GM21360 (cell line): ENCODE data around the gene BCOR.

Experiments
- ATAC-seq: cut with Tn5 transposase; IDR thresholded peaks from one replicate; pipeline ENCODE4 v1.9.1; 2021; ENCODE audit warnings: mild to moderate bottlenecking, moderate library complexity; ENCODE audit not compliant: unreplicated experiment

Gene BCOR

DNA sequence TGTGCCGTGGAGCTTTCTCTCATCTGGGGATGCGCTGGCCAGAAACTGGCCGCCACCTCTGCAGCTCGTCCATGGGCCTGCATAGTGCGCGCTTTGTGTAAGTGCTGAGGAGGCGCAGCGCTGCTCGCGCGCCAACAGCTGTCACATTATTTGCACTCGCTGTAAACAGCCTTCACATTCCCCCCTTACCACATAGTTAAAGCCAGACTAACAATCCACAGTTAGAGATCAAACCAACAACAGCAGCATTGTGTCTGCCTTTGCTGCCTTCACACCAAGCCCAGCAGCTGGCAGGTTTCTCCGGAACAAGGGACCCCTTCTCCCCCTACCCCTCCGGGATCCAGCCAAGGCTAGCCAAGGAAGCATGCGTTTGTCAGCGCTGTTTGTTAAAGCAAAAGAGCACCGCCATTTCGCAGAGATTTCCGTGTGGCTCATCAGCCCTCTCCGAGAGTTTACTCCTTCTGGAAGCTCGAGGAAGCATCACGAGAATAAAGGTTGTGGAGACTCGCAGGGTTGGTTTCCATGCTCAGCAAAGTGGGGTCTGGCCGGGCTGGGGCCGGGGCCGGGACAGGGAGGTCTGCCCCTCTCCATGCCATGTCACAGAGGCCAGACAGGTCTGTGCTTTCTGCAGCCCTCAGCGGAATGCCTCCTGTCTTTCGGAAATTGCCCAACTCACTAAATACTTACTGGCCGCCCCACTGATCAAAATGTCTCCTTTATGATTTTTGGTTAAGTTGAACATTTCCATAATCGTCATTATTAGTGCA is 11.0 kb downstream of the BCOR start:
- no peak for ATAC-seq

DNA sequence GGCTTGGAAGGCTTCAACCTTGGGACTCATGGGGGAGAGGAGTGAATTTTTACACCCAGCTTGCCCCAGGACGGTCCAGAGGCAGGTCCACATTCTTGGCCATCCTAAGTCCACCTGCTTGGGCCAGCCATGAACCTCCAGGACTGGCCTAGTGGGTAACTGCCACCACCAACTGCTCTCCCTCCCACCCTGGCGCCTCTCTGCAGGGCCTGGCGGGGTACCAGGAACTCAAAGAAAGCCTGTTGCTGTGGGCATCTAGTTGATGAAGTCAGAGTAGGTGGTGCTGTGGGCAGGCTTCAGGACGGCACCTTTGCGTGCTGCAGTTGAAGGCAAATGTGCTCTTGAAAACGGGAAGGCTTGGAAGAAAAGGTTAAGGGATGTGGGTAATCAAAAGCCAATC is 12.0 kb downstream of the BCOR start:
- no peak for ATAC-seq

DNA sequence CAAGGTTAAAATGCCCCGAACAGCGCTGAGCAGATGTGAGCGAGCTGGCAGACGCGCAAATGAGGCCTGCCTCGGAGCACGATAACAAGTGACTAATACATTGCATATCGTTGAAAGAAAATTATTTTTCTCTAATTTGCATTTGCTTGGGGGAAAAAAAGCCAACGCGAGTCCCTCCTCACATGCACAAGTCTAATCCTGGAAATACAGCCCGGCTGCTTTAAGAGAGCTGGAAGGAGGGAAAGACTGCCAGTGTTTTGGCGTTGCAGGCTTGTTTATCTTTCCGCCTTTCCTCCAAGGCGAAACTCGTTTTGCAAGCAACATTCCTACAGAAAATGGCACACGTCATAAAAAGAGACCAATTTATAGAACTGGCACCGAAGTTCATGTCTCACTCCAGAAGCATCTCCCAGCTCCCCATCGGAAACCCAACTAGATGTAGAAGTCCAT is 12.6 kb downstream of the BCOR start:
- ATAC-seq: no peak

DNA sequence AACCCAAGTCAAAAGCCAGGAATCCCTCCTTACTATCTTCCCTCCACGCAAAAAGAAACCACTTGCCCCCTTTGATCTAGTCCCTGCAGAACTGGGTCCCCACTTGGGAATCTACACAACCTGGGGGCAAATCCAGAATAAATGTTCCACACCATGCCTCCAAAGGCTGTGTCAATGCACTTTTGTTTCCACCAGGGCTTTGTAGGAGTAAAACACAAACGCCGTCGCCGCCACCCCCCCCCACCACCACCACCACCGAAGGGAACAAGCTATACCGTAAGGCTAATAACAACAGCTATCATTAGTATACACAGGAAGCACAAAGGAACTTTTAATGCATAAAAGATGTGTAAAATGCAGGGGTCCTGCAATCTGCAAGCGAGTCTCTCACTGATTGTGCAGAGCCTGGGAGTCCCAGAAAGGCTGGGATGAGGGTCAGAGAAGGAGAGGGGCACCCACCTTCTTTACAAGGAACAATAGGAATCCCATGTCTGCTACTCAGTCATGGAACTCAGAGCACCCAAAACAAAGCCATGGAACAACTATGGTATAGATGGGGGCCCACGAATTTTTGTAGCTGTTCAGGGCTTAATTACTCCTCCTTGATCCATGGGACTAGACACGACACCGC is 13.2 kb downstream of the BCOR start:
- ATAC-seq: no peak

DNA sequence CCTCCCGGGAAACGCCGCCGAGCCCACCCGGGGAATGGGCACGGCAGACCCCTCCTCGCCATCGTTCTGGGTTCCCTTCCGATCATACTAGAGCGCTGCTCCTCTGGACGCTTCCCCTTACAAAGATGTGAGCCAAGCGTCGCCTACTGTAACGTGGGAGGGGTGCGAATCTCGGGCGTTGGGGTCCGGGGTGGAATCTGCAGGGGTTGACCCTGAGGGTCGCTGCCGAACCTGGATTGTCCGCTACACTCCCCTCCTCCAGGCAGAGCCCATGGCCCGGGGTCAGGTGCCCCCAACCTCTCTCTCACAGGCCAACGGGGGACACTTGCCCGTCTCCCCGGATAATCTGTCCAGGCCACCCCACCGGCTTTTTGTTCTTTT is 13.8 kb downstream of the BCOR start:
- no peak for ATAC-seq

DNA sequence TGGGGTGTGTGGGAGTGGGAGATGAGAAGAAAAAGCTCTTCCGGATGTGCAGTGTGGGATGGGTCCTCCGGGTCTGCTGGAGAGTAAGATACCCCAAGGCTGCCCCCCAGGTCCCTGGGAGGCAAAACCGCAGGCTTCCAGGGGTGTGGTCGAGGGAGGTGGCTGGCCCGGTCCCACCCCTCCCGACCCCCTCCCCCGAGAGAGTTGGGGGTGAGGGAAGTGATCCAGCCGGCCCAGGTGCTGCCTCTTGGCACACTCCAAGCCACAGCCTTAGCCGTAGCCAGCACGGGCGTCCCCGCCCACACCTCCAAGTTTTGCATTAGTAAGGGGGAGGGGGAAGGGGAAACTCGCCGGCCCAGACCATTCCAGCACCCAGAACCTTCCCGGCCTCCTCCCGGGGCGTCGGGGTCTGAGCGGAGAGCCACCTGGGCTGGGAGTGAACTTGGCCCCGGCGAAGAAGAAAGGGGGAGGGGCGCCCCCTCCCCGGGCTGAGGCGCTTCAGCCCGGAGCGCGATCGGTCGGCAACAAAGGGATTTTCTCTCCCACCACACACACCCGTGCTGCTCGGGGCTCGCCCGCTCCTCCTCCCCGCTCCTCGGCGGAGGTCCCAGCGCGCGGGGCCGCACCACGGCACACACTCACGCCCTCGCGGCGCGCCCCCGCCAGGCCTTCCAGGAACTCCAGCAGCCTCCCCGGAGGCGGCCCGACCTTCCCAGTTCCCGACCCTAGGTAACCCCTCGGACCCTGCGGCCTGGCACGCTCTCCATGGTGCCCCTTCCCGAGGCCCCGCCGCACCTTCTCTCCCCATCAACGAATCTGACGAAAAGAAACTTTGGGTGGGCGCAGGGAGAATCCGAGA is 14.4 kb downstream of the BCOR start:
- no peak for ATAC-seq

DNA sequence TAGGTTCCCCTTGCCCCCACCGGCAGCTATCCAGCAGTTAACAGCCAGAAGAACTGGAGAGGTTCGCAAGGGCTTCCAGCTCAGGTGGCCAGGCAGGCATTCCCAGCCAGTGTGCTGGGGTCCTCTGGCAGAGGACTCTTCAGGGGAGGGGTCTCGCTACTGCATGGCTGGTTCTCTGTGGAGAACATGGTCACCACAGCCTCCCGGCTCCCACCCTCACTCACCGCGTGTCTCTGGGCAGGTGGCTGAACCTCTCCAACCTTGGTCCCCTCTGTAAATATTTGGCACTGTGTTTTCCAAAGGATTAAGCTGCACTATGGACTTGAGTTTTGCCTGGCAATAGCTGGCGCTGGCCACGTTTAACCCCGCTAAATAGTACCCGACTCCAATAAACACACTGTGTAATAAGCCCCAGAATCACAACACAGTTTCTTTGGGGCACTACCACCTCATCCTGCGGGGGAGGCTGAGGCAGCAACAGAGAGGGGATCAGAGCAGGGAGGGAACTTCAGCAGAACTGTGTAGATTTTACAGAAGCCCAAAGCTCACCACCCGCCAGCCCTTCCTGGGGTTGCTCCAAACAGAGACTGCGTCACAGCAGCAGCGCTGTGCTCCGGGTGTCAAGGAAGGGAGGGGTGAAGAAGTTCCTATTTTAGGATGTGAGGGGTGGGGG is 15.2 kb downstream of the BCOR start:
- ATAC-seq: no peak

DNA sequence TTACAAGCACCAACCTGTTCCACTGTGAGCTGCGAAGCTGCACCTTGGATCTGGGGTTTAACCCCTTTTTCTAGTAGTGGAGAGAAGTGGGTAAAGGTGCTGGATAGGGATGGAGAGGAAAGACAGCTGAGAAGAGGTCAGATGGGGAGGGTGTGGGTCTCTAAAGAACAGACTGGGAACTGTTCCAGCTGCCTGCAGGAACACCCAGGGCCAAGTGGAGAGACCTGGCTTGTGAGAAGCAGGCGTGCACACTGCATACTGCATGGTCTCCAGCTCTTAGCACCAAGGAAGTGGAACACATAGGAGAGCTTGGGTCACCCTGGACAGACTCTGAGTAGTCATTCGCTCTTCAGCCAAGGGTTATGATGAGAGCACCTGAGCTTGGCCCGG is 16.1 kb downstream of the BCOR start:
- no peak for ATAC-seq

DNA sequence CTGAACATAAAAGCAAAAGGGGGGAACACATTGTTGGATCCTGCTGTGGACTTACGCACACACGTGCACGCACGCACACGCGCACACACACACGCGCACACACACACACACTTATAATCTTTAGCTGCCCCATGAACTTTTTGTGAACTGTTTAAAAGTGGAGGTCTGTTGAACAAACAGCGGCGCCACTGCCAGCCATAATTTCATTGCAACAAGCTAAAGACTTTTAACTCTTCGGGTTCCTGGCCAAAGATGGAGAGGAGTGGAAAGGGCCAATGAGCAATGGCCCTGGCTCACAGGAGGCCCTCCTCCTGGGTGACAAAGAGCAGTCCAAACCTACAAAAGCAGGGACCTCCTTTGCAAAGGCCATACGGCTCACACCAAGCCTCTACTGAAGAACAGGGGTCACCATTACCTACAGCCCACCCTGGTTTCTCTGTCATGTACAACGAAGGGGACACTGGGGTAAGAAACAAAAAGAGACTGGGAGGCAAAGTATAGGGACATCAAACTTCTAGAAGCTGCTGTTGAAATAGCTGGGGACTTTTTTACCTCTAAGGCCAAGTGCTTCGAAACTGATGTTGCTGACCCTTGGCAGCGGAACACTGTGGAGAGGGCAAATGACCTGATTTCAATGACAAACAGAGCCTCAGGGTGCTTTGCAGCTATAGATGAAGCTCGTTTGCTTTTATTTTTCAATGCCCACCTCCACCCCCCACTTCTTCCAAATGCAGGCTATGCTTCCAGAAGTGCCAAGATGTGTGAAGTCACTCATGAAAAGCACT is 16.7 kb downstream of the BCOR start:
- no peak for ATAC-seq

DNA sequence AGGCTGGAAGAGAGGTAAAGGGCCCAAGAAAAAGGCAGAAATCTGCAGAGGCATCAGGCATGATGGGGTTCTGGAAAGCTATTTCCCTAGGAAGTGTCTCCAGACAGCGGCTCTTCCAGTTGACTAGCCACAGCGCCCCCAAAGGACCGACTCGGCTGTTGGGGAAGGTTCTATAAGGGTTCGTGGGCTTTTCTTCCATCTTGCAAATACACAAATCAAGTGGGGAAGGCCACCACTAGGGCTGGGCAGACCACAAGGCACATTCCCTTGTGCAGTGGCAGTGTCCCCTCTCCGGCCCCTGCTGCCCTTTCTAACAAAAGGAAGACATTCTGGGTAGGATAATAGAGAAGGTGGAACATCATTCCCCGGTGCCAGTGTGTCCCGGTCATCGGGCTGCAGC is 18.2 kb downstream of the BCOR start:
- ATAC-seq: no peak

DNA sequence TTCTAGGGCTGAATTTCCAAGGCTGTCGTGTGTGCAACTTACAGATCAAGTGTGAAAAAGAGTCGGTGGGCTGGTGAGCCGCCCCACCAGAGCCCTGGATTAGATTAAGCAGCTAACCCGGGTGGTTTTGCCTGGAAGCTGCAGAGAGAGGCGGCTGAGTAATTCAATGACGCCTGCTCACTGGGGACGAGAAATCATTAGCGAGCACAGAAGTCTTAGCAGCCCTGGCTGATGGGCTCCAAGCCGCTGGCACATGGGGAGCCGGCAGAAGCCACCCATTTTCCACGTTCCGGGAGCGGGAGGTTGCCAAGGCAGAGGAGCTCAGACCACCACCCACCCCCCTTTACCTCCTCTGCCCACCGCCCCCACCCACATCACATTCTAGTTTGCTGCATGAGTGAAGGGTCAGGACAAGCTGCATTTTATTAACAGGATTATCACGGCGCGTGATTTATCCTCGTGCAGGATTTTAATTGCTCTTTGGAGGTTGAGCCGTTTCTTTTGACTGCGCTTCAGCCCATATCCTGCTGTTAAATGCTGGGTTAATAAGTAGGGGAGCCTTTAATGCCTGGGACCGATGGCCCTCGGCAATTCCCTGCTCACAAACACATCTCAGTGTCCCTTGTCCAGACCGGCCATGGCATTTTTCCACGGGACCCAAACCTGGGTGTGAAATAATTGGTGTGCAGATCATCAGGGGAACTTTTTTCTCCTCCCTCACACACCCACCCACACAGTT is 19.1 kb downstream of the BCOR start:
- no peak for ATAC-seq

DNA sequence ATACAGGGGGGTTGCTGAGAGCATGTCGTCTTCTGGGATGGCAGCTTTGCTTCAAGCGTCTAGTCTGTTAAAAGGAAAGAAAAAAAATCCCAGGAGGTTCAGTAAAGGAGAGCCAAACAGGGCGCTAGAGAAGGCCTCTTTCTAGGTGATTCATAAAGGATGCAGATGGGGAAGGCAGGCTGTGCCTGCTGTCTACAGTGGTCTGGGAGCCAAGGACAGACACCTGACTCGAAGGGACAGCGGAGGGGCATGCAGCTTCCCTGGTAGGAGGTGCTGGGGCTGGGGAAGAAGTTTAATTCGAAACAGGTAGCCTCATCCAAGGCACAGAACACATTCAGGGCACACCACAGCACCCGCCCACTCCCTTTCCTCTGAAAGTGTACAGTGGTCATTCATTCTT is 19.9 kb downstream of the BCOR start:
- no peak for ATAC-seq

DNA sequence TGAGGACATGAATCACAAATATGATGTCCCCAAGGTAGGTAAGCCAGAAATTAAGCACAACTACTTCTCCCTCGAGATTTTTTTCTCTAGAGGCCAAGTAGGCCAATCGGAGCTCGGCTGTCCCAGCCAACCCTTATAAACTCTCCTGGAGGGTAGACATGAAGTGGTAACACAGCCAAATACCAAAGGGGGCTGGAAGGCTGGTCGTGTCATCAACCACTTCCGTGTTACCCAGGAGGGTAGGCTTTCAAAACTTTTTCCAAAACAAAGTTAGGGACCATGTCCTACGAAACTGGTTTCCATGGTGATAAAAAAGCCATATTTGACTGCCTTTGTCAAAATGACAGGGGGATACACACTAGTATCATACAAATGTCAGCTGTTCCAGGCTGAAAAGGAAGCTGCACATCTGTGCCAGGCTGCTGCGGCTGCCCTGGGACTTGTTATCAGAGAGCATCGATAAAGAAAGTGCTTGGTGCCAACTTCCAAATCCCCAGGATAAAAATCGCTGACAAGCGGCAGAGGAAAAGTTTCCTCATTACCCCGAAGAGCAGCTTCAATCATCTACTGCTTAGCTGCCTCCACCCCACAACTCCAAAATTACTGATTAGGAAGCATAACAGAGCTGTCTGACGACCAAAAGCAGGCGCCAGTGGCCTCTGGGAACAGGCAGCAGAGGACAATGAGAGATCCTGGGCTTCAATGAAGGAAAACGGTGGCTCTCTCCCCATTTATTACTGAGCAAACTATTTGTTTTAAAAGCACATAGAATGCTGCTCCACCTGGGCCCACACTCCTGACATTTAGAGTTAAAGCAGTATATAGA is 20.8 kb downstream of the BCOR start:
- ATAC-seq: no peak

DNA sequence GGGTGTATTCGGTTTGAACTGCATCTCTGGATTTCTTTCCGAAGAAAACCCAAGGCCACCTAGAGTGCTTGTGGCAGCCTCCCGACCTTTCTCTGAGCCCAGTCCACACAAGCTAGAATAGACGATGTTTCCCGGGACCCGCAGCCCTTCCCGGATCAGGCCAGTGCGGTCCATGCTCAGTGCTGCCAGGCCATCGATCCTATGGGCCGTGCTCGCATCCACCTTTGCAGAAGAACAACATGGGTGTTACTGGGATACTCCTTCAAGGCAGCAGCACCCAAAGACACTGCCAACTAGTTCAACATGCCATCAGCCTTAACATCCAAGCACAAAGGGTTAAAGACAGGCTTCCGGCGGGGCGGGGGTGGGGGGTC is 22.8 kb downstream of the BCOR start:
- no peak for ATAC-seq

DNA sequence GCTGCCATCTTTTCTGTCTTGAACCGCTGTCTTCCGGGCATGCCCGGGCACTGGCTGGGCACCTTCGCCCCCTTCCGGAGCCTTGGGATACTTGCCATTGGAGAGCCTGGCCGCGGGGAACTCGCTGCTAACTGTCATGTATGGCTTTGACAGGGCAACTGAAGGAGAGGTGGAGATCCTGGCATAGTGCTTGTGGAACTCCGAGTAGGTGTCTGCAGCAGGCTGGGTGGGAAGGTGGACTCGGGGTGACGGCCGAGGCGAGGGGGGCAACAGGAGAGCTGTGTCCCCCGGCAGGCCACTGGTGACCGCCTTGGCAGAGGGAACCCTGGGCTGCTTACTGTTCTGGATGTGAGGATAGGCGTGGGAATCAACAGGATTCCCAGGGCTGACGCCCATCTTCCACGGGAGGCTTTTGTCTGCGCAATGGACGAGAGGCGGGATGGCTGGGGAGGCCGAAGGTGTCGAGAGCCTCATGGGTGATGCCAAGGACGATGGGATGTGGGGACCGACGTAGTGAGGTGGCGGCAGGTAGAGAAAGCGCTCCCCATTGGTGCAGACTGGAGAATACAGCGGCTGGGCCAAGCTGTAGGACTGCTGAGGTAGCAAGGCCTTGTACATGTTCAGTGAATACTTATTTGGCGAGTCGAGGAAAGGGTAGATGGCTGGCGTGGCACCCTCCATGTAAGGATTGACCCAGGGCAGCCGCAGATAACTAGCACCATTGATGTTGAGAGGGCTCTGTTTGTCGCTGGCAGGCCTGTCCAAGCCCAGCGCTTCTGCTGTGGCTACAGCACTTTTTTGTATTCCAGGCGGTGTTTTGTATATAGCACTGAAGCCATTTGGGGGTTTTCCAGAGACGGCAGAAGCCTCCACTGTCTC is 23.4 kb downstream of the BCOR start:
- no peak for ATAC-seq

DNA sequence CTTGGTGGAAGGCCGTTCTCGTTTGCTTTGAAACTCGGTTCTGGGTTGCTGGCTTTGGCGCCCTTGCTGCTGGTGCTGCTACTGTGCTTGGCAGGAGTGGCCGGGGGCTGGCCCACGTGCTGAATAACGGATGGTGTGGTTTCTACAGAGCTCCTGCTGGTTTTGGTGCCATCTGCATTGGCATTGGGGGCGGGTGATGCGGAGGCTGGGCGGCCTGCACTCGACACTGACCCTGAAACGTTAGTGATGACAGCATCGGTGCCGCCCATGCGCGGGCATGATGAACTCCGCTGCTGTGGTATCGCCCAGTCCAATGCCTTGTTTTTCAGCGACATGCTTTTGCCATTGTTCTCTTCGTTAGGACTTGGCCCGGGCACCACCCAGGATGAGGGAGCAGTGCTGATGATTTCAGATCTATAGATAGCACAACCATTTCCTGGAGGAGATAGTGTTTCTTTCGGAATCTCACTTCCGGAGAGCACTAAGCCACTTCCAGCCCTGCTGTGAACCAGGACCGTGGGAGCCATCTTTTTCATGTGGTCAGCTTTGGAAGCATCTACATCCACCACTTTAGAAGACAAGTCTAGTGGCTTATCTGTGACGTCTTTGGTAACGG is 24.2 kb downstream of the BCOR start:
- ATAC-seq: no peak

DNA sequence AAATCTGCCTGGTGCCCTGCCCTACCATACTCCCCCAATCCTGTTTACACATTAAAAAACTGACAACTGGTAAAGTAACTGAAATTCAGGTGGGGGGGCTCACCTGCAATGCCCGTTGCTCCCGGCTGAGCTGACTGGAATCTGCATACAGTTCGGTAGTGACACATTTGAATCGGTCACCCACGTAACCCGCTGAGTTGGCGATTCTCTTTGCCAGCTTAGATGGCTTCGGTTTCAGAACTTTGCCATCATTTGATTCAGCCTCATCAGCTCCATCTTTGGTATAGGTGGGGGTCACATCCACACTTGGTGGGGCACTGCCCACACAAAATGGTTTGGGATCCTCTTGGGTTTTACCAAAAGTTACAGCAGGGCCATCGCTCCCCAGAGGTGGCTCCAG is 25.5 kb downstream of the BCOR start:
- ATAC-seq: no peak

DNA sequence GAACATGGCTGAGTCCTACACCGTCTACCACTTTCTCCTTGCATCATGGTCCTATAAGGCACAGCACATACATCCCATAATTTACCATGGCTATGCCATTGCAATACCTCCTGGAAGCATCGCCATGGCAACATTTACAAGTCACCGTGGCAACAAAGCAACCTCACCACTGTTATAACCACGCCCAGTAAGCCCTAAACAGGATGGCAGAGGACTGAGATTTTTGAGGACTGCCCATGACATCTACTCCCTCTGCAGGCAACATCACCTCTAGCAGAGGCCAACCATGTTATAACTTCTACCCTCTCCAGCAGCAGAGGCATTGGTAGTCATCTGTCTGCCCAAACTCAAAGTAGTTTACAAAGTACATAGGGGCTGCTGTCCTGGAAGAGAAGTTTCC is 29.7 kb downstream of the BCOR start:
- no peak for ATAC-seq
